HG03565 (cell line): ENCODE measurements around the gene PCDH9.

Experiments
- ATAC-seq: cut with Tn5 transposase; IDR thresholded peaks from one replicate; pipeline ENCODE4 v1.9.1; 2021; ENCODE audit warnings: mild to moderate bottlenecking, moderate library complexity; ENCODE audit not compliant: unreplicated experiment

Gene PCDH9, protein sequence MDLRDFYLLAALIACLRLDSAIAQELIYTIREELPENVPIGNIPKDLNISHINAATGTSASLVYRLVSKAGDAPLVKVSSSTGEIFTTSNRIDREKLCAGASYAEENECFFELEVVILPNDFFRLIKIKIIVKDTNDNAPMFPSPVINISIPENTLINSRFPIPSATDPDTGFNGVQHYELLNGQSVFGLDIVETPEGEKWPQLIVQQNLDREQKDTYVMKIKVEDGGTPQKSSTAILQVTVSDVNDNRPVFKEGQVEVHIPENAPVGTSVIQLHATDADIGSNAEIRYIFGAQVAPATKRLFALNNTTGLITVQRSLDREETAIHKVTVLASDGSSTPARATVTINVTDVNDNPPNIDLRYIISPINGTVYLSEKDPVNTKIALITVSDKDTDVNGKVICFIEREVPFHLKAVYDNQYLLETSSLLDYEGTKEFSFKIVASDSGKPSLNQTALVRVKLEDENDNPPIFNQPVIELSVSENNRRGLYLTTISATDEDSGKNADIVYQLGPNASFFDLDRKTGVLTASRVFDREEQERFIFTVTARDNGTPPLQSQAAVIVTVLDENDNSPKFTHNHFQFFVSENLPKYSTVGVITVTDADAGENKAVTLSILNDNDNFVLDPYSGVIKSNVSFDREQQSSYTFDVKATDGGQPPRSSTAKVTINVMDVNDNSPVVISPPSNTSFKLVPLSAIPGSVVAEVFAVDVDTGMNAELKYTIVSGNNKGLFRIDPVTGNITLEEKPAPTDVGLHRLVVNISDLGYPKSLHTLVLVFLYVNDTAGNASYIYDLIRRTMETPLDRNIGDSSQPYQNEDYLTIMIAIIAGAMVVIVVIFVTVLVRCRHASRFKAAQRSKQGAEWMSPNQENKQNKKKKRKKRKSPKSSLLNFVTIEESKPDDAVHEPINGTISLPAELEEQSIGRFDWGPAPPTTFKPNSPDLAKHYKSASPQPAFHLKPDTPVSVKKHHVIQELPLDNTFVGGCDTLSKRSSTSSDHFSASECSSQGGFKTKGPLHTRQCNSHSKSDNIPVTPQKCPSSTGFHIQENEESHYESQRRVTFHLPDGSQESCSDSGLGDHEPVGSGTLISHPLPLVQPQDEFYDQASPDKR (N-terminal part only)

DNA sequence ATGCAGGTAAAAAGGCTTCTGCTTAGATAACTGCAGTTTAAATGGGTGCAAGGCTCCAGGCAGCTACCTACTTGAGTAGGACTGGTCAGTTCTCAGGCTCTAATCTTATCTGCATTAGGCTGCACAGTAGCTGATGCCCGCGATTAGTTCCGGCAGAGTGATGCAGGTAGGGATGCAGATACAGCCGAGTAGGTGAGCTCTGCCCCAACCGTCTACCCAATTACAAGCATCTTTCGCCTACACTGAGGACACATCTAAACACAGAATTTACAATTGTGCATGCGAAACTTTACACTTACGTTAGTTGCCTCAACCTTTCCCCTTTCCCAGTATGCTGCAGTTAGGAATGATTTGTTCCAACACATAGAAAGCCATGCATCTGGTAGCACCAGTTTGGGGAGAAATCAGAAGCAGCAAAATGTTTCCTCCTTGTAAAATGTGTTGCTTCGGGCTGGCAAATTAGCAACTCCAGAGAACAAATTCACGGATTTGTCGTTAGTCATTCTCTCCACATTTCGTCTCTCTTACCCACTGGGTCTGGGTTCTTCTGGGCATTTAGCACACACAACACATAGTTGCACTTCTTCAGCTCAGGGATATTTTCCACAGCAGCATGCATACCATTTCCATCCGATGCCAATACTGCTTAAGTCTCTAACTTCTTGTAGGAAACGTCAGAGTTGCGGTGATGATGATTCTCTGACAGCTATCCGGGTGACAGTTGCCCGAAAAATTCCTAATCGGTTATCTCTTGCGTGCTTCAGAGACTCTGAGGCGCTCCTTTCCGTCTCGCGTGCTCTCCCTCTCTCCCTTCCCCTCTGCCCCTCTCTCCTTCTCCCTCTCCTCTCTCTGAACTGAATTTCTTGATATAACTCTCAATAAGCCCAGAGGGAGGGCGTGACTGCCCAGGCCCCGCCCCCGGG is at the start of gene PCDH9:
PCDH9 (minus strand) TSS at position 856 of the 923 bp plus-strand sequence. CDS start 1,896 bp downstream, outside the sequence.
- no peak for ATAC-seq

DNA sequence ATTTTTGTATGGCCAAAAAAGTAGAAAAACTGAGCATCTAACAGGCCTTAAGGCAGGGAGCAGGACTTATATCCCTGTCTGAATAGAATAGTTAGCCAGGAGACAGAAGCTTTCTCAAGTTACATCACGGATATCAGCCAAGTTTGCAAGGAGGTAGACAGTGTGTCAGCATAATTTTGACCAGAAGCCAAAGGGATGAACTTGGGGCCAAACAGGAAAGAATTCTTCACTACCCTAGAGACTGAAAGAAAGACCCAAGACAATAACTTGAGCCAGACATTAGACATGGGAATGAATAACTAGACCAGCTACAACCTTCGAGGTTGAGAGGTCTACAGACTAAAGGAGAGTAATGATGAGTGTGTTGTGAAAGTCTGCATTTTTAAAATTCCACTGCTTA is 48.1 kb upstream of the PCDH9 start:
- no peak for ATAC-seq

DNA sequence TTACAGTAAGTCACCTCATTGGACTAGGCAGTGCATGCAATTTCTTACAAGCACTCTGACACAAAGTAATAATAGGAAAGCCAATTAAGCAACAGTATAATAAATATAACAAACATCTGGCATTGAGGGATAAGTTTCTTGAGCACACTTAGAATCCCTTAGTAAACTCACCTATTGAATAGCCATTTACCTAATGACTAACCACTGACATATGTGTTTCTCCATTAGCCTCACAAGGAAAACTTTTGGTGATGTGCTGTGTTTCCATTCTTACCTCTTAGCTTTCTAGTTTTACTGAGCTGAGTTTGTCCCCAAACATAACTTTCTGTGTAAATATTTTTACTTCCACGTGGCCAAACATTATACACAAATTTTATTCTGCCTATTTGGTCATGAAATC is 47.4 kb upstream of the PCDH9 start:
- ATAC-seq: no peak

DNA sequence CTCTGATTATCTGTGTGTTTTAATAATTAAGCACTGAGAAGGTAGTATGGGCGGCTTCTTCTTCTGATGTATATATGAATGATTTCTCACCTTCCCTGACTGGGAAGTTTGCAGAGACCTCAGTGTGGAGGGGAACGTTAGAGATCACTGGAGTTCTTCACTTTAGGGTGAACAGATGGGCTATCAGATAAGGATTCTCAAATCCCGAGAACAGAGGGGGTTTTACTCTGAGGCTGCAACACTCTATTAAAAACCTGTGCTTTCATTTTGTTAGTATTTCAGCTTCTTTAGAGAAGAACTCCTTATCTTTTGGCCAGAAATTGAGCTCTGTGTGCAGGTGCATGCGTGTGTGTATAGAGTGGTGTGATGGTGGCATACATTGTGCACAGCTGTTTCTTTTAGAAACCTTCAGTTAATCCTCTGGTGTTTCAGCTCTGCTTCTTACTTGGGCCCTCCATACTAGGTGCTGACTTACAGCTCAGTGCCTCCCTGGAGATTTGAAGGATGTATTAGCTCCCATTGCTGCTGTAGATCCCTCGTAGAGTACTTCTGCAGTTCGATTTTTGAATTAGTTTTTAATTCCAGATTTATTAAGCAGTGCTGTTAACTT is 45.3 kb upstream of the PCDH9 start:
- no peak for ATAC-seq

DNA sequence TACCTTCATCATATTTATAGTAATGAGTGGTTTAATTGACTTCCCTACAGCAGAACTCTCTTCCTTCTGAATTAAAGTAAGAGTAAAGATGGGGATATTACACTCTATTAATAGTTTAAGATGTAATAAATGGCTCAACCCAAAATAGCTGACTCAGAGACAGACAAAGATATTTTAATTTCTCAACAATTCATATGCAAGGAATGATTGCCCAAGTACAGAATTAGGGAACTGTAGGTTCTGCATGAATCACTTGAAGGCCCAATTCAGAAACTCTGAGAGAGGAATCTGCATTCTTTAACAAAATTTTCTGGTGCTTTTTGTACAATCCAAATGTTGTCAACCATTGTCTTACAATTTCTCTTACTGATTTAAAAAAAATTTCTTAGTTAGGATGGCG is 42.9 kb upstream of the PCDH9 start:
- ATAC-seq: no peak

DNA sequence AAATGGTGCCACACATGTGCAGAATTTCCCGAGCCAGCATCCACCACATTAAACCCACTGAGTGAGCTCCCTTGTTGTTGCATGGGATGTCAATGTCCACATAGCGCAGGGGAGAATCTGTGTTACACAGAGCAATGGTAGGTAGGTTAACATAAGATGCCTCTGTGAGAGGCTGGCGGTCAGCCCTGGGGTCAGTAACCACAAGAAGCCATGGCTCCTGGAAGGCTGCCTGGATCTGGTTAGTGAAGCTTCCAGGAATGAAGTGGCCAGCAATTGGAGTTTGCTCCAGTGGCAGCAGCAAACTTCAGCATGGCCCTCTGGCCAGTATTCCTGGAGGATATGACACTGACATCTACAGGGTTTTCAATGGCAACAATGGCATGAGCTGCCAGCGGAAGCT is 37.0 kb upstream of the PCDH9 start:
- no peak for ATAC-seq

DNA sequence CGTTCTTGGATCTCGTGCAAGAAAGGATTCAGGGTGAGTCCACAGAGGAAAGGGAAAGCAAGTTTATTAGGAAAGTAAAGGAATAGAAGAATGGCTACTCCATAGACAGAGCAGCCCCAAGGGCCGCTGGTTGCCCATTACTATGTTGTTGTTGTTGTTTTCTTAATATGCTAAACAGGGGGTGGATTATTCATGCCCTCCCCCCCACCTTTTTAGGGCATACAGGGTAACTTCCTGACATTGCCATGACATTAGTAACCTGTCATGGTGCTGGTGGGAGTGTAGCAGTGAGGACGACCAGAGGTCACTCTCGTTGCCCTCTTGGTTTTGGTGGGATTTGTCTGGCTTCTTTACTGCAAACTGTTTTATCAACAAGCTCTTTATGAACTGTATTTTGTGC is 29.1 kb upstream of the PCDH9 start:
- no peak for ATAC-seq

DNA sequence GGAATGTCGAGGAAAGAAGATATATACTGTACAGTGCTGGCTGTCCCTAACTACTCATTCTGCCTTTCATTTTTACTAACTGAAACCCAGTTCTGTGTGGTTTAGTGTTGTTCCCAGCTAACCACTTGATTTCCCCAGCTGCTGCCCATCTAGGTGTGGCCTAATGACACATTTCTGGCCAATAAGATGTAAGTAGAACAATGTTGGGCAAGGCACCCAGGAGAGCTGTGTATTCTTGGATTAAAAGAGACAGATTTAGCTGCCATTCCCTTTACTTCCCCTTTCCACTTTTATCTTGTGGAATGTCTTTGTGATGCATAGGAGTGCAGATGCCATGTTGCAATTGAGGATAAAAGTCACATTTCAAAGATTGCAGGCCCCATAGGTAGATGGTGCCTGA is 28.3 kb upstream of the PCDH9 start:
- ATAC-seq: peak; percentile 70

DNA sequence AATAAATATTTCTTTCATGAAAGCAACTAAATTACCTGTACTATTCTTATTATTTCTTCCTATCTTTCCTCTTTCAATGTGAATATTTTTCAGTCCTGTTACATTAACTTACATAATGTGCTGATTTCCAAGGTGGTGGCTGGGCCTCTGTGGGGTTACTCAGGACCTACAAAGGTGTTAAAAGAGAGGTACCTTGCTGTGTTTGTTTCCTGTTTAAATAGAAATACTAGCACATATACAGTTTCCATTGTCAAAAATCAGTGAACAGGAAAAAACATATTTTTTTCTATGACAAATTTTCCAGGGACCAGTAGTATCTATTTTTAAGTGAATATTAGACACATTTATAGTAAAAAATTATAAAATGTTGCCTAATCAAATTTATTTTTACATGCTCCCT is 8.7 kb upstream of the PCDH9 start:
- no peak for ATAC-seq

DNA sequence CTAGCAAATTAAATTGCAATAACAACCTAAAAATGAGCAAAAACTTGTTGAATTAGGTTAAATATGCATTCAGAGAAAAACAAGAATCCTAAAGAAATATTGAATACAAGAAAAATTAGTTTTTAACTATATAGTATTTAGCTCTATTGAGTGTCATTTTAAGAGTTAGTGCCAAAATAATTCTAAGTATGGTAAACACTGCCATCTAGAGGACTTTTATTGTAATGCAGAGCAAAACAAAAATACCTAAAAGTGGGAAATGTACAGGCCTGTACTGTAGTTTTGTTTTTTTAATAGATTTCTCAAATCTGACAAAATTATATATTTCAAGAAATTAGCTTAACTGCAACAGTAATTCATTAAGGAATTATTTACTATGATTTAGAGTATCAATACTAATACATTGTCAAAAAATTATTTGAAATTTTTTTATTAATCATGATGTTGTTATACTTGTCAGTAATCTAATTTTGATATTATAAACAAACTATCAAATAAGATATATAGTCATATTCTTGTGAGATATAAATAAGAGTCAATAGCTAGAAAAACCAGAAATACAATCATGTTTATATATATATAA is 8.2 kb upstream of the PCDH9 start:
- ATAC-seq: peak; percentile 69

DNA sequence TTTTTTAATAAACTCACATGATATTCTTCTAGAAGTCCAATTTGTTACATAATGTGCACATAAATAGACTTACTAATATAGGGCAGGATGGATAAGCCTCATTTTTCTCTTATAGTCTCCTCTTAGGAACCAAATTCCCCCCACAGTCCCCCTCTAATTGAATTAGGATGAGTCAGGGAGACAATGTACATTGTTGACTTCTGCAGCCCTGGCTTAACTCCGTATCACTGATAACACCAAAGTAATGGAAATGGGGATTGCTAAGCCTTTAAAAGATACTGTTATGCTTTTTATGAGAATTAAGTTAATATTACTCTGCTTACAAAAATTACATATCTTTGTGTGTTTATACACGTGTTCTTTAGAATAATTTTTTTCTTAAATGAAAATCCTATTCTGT is 5.1 kb upstream of the PCDH9 start:
- no peak for ATAC-seq

DNA sequence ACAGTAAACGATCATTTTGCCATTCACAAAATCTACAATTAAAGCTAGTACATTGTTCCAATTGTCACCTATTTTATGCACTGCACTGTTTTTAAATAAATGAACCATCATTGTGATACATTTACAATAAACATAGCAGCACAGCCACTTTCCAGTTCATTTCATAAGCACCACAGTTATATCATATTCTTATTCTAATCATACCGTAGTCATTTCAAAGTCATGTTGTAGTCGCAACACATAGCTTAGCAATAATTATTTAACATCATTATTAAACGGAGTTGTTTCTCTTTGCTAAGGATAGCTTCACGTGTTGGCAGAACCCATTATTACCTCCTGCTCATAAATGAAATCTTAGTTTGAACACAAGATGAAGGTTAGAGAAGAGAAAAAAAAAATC is 2.2 kb upstream of the PCDH9 start:
- ATAC-seq: no peak

DNA sequence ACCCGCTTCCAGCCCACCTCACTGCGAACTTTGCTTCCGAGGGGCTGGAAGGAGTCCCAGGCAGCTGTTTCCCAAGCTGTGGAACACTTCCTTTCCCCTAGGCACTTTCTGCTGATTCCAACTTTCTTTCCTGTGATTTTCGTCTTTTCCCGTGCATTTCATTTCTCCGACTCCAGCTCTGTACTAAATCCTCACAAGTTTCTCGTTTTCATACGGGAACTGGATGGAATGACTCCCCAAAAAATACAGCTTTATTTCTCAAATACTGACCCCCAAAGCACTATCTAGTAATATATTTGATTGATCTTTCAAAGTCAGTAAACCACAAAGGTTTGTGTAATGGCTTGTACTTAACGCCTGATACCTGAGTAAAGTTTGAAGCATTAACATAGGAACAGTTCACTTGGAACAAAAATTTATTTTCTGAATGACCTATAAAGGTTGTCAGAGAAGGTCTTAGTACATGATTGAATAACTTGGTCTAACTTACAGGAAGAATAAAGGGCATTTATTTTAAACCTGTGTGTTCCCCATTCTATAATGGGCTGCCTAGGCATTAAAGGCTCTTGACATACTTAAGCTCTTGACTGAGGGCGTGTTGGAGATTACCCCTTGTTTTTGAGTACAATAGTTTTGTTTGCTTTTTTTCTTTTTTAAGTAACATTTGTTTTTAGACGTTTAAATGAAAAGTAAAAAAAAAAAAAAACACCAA is 1.3 kb upstream of the PCDH9 start:
- no peak for ATAC-seq

DNA sequence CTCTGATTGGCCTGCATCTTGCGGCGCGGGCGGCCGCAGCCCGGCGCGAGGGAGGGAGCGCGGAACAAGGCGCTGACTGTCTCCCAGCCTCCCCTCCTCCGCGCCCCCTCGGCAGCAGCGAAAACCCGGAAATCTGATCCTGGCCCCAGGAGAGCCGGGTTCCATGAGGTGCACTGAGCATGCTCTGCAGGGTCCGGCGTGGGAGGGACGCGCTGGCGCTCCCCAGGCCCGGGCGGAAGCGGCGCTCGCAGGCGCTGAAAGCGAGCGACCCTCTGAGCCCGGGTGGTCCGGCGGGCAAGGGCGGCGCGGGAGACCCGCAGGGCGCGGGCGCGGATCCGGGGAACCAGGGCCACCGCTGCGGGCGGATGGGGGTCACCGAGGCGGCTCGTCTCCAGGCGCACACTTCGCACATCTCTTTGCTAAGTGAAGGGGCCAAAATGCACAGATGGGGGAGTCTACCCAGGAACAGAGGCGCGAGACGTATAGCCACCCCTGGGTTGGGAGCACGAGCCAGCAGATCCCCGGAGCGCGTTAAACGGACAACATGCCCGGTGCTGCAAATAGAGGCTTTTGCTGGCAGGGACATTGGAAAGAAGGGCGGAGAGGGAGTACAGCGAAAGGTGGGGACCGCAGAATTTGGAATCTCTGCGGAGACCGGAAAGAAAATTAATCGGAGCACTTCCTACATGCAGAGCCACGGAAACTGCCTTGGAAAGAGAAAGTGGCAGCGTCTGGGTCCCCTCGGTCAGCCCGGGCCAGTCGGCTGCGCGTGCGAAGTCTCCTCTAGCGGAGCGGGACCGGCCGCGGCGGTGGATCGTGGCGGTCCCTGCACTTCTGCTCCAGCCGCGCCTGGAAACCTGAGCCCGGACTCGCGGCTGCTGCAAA is 510 bp upstream of the PCDH9 start:
- peak; percentile 98 for ATAC-seq

DNA sequence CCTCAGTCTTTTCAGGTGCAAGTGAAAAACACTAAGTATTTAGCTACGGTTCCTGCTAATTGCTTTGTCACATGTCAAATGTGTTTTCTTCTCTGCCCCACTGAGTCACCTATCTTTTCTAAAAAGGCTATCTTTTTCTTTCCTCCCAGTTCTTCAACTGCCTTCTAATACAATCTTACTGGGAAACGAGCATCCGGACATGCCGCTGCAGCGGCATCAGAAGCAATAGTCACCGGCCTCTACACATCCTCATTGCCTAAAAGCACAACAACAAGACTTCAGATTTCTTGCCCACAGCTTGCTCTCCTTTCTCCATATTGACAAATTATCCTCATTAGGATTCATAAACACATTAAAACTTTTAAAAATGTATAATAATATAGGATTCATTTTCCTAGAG is 1.2 kb downstream of the PCDH9 start:
- no peak for ATAC-seq

DNA sequence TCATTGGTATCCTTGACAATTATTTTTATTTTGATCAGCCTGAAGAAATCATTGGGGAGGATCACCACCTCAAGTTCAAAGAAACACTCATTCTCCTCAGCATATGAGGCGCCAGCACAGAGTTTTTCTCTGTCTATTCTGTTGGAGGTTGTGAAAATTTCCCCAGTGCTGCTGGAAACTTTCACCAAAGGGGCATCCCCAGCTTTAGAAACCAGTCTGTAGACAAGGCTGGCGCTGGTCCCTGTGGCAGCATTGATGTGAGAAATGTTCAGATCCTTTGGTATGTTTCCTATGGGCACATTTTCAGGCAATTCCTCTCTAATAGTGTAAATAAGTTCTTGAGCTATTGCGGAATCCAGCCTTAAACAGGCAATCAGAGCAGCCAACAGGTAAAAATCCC is 2.1 kb downstream of the PCDH9 start:
- no peak for ATAC-seq

DNA sequence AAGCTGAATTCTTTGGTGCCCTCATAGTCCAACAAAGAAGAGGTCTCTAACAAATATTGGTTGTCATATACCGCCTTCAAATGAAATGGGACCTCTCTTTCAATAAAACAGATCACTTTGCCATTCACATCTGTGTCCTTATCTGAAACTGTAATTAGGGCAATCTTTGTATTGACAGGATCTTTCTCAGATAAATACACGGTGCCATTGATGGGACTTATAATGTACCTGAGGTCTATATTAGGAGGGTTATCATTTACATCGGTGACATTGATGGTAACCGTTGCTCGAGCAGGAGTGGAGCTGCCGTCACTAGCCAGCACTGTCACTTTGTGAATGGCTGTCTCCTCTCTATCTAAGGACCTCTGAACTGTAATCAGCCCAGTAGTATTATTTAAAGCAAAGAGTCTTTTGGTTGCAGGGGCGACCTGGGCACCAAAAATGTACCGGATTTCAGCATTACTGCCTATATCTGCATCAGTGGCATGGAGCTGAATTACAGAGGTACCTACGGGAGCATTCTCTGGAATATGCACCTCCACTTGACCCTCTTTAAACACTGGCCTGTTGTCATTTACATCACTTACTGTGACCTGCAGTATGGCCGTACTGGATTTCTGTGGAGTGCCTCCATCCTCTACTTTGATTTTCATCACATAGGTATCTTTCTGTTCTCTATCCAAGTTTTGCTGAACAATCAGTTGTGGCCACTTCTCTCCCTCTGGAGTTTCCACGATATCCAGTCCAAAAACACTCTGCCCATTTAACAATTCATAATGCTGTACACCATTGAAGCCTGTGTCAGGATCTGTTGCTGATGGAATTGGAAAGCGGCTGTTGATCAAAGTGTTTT is 2.8 kb downstream of the PCDH9 start:
- ATAC-seq: no peak
